PC-9 (cell line): Measurements from ENCODE around the gene ARSG. TPM values are rescaled to one million over a fixed set of nuclear protein-coding genes. Genes with fewer than 3 reads are reported as not detected.

Experiments used
- BruUV-seq: library from RNA; stranded (reverse); fragments of 400-500 nt; replicated peaks from 2 replicates; lab custom pipeline; 2021; lab: Mats Ljungman, UMichigan
- CTCF ChIA-PET: fragments of 300-600 bp; sonication (Branson Sonifier 250); formaldehyde crosslinking; loops from one replicate; lab custom pipeline; 2022; ENCODE audit warnings: antibody characterized with exemption; lab: Charles Lee
- POLR2A ChIA-PET: fragments of 300-600 bp; sonication (Branson Sonifier 250); formaldehyde crosslinking; loops from one replicate; lab custom pipeline; 2022; ENCODE audit warnings: antibody characterized with exemption; ENCODE audit not compliant: unreplicated experiment; lab: Charles Lee
- DNase-seq, 2 experiments: peaks; one replicate each; pipeline versions ENCODE4 v3.0.0 to v3.0.0-alpha.2; 2015 to 2022; ENCODE audit warnings: mixed read lengths in 1 of 2
- H2AFZ ChIP-seq: fragments of 200-600 bp; sonication (generic); 2 replicates; pipeline ENCODE4 v1.8.1; 2017; ENCODE audit warnings: antibody characterized with exemption
- H3F3A ChIP-seq: fragments of 200-600 bp; sonication (generic); 2 replicates; pipeline ENCODE4 v1.8.1; 2017; ENCODE audit warnings: antibody characterized with exemption, mild to moderate bottlenecking, low read depth; ENCODE audit not compliant: insufficient read depth
- H3K27ac ChIP-seq: fragments of 200-600 bp; sonication (generic); 2 replicates; pipeline ENCODE4 v1.6.1; 2016; ENCODE audit warnings: mixed run types
- H3K27me3 ChIP-seq: fragments of 200-600 bp; sonication (generic); 2 replicates; pipeline ENCODE4 v1.6.1; 2016; ENCODE audit warnings: low read depth, mixed run types; ENCODE audit not compliant: insufficient read depth
- H3K36me3 ChIP-seq: fragments of 200-600 bp; sonication (generic); 2 replicates; pipeline ENCODE4 v1.6.1; 2016; ENCODE audit warnings: low read depth, mixed run types
- H3K4me1 ChIP-seq: fragments of 200-600 bp; sonication (generic); replicated peaks from 2 replicates; pipeline ENCODE4 v1.6.1; 2016; ENCODE audit warnings: mixed run types; ENCODE audit not compliant: insufficient read depth
- H3K4me2 ChIP-seq: fragments of 200-600 bp; sonication (generic); 2 replicates; pipeline ENCODE4 v1.6.1; 2017; ENCODE audit warnings: mixed run types
- H3K4me3 ChIP-seq: fragments of 200-600 bp; sonication (generic); 2 replicates; pipeline ENCODE4 v1.6.1; 2016; ENCODE audit warnings: mixed run types
- H3K79me2 ChIP-seq: fragments of 200-600 bp; sonication (generic); 2 replicates; pipeline ENCODE4 v1.6.1; 2017; ENCODE audit warnings: low read depth, mixed run types
- H3K9me2 ChIP-seq: fragments of 200-600 bp; sonication (generic); 2 replicates; pipeline ENCODE4 v1.8.1; 2017; ENCODE audit warnings: mild to moderate bottlenecking; ENCODE audit not compliant: insufficient read depth
- H3K9me3 ChIP-seq: fragments of 200-600 bp; sonication (generic); 2 replicates; pipeline ENCODE4 v1.8.1; 2016; ENCODE audit warnings: low read depth; ENCODE audit not compliant: insufficient read depth
- H4K20me1 ChIP-seq: fragments of 200-600 bp; sonication (generic); 2 replicates; pipeline ENCODE4 v1.8.1; 2017; ENCODE audit not compliant: insufficient read depth
- CTCF ChIP-seq: fragments of 200-600 bp; sonication (generic); conservative IDR thresholded peaks from 2 replicates; pipeline ENCODE4 v1.6.1; 2017; ENCODE audit warnings: mixed run types, antibody characterized with exemption, mild to moderate bottlenecking, moderate library complexity
- EZH2 ChIP-seq: fragments of 200-600 bp; sonication (generic); IDR thresholded peaks from 2 replicates; pipeline ENCODE4 v1.8.0; 2017; ENCODE audit warnings: antibody characterized with exemption, low read depth
- intact Hi-C: fragments of 100-400 bp; cut with micrococcal nuclease; formaldehyde crosslinking; loops from one replicate; pipeline ENCODE4 v1.10.0; 2022; ENCODE audit not compliant: unreplicated experiment
- total RNA-seq: library from RNA; stranded (reverse); gene quantifications from 2 replicates; pipeline ENCODE4 v1.2.3, GENCODE V29; 2021

ARSG gene
- total RNA-seq, 1 experiment from 2014 or later: 4.0 TPM

GRCh38 chr17:68381076-68381900, 90.0 kb downstream of the ARSG start:
- peak overlapping the region; percentile 92 for H3K27ac ChIP-seq
- ChIA-PET CTCF (no interaction called here), POLR2A (no interaction called here)
- peak; percentile 30 to 99 for DNase-seq
- H3K36me3 ChIP-seq: no peaks in the 10 kb centered on the region
- peak overlapping the region; percentile 10; the same call in 1 of the 2 replicates for H2AFZ ChIP-seq
- TF ChIP-seq CTCF (no peak), EZH2 (no peak)
- no peaks in the 10 kb centered on the region for H3K9me3 ChIP-seq
- H4K20me1 ChIP-seq: no peaks in the 10 kb centered on the region
- intact Hi-C loops: no loop called here
- peaks cover 56% of the 10 kb centered on the region for H3F3A ChIP-seq
- no peaks in the 10 kb centered on the region for H3K79me2 ChIP-seq
- no peaks in the 10 kb centered on the region for H3K27me3 ChIP-seq
- no peaks in the 10 kb centered on the region for H3K9me2 ChIP-seq
- peak overlapping the region; percentile 64 for H3K4me2 ChIP-seq
- H3K4me1 ChIP-seq: peaks cover 62% of the 10 kb centered on the region
- no TSS peak for BruUV-seq
- peak overlapping the region; percentile 9; the same call in 1 of the 2 replicates for H3K4me3 ChIP-seq

- no peaks in the 10 kb centered on the region for H3K9me2 ChIP-seq
- H4K20me1 ChIP-seq: no peaks in the 10 kb centered on the region
- H3K4me1 ChIP-seq: peaks cover 48% of the 10 kb centered on the region
- no peak for TF ChIP-seq EZH2
- TF ChIP-seq CTCF: no peak
- H2AFZ ChIP-seq: no peak overlapping the region
- CTCF ChIA-PET: interaction anchor here (1.3 kb wide), 1 partner anchor 16 kb away, joined by 3 read pairs; no protein-coding TSS in a partner anchor
- no peak overlapping the region for H3K4me3 ChIP-seq
- peak overlapping the region; percentile 92; the same call in 1 of the 2 replicates for H3K27ac ChIP-seq
- intact Hi-C loops: no loop called here
- H3K79me2 ChIP-seq: no peaks in the 10 kb centered on the region
- no peaks in the 10 kb centered on the region for H3K36me3 ChIP-seq
- H3F3A ChIP-seq: peaks cover 44% of the 10 kb centered on the region
- H3K27me3 ChIP-seq: no peaks in the 10 kb centered on the region
- no peaks in the 10 kb centered on the region for H3K9me3 ChIP-seq
- H3K4me2 ChIP-seq: no peak overlapping the region
- POLR2A ChIA-PET: no interaction called here
- DNase-seq: no peak
- no TSS peak for BruUV-seq
These were observed 91.3 kb downstream of the ARSG start for GRCh38 chr17:68382582-68383085.

- Histone ChIP-seq H3K4me1 (peaks cover 44% of the 10 kb centered on the region), H3K9me3 (no peaks in the 10 kb centered on the region), H3K79me2 (no peaks in the 10 kb centered on the region), H3K36me3 (no peaks in the 10 kb centered on the region), H2AFZ (no peak overlapping the region), H3K27ac (no peak overlapping the region), H3F3A (peaks cover 39% of the 10 kb centered on the region), H3K27me3 (no peaks in the 10 kb centered on the region), H3K9me2 (no peaks in the 10 kb centered on the region), H3K4me3 (no peak overlapping the region), H3K4me2 (no peak overlapping the region), H4K20me1 (no peaks in the 10 kb centered on the region)
- intact Hi-C loops: no loop called here
- CTCF ChIA-PET: interaction anchor here (0.7 to 1.3 kb wide), 2 partner anchors 16 to 101 kb away, joined by 3 read pairs; no protein-coding TSS in a partner anchor
- POLR2A ChIA-PET: no interaction called here
- no TSS peak for BruUV-seq
- TF ChIP-seq CTCF (no peak), EZH2 (no peak)
- DNase-seq: no peak
These were observed 91.8 kb downstream of the ARSG start for GRCh38 chr17:68383120-68383442.
